IMR-90 (cell line): ENCODE measurements around the gene OSMR.

Experiments
- BHLHE40 ChIP-seq: fragments of 150-350 bp; IDR thresholded peaks from 2 replicates; pipeline ENCODE4 v1.6.1; 2016; ENCODE audit warnings: mild to moderate bottlenecking, low read depth, low read length
- CTCF ChIP-seq: conservative IDR thresholded peaks from 2 replicates; pipeline ENCODE4 v1.5.1; 2012; ENCODE audit warnings: mild to moderate bottlenecking, low read depth, low read length, improper control_type of control experiment
- ELK1 ChIP-seq: fragments of 150-350 bp; IDR thresholded peaks from 2 replicates; pipeline ENCODE4 v1.6.1; 2016; ENCODE audit warnings: low read depth, mild to moderate bottlenecking, low read length, moderate library complexity, borderline replicate concordance
- MAFK ChIP-seq: IDR thresholded peaks from 2 replicates; pipeline ENCODE4 v1.6.1; 2012; ENCODE audit warnings: low read depth, low read length, improper control_type of control experiment
- POLR2A ChIP-seq: IDR thresholded peaks from 2 replicates; pipeline ENCODE4 v1.6.1; 2012; ENCODE audit warnings: mild to moderate bottlenecking, low read depth, low read length
- RAD21 ChIP-seq: IDR thresholded peaks from 2 replicates; pipeline ENCODE4 v1.6.1; 2012; ENCODE audit warnings: low read length, improper control_type of control experiment
- RCOR1 ChIP-seq: IDR thresholded peaks from 2 replicates; pipeline ENCODE4 v1.6.1; 2012; ENCODE audit warnings: mild to moderate bottlenecking, low read length, improper control_type of control experiment; ENCODE audit not compliant: insufficient replicate concordance
- RFX5 ChIP-seq: IDR thresholded peaks from 2 replicates; pipeline ENCODE4 v1.8.0; 2012; ENCODE audit warnings: low read depth, mild to moderate bottlenecking, low read length, moderate library complexity
- USF2 ChIP-seq: fragments of 150-350 bp; IDR thresholded peaks from 2 replicates; pipeline ENCODE4 v1.6.1; 2017; ENCODE audit warnings: mild to moderate bottlenecking, antibody characterized with exemption, low read length, low read depth

- TF ChIP-seq CTCF (no peak), RAD21 (no peak), POLR2A (no peak), RCOR1 (no peak), RFX5 (no peak), ELK1 (no peak), BHLHE40 (no peak), MAFK (no peak), USF2 (no peak)
Measured at GRCh38 chr5:38797838-38798237, 48.0 kb upstream of the OSMR start.
